ENCODE measurements around the gene MEIS2. TPM values are rescaled to one million over a fixed set of nuclear protein-coding genes. Genes with fewer than 3 reads are reported as not detected.

The MEIS2 gene
- total RNA-seq, 2 donors from 2014 or later: 7.1 to 9.7 TPM

DNA sequence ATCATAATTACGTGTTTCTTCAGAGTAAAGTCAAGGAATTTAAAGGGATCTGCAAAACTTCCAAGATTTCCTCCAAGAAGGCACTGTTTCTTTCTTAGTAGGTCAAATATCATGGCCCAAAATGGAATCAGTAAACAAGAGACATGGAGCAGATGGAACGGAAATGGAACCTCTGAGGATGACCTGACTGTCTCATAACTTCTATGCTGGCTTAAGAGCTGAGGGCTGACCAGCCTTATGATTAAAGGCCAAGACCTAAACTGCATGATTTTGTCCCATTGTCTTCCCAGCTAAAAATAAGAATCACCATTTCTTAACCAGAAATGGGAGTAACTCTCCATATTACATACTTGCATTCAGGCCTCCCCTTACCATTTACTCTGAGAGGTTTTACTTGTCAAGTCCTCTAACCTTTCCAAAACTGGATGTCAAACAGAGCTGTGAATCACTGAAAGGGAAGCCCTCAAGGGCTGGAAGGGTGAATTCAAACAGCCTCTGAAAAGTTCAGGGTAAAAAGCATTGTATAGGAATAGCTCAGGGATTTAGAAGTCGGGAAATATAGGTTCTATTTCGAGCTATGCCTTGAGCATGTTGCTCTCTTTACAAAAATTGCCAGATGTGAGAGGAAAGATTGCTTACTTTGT lies 103.7 kb downstream of the MEIS2 start:
- WGBS, 2 experiments (ENCODE audit: insufficient coverage in 1 of 2, insufficient read length in 1 of 2): 89 to 94% methylated on average over 4 of the region's 4 CpGs
- H3K27ac ChIP-seq (ENCODE audit: low read depth, low read length): no peak overlapping the region
- H3K4me3 ChIP-seq (ENCODE audit: low read length): no peak overlapping the region
- no peaks in the 10 kb centered on the region for H3K4me1 ChIP-seq (ENCODE audit: control insufficient read depth, insufficient read depth, low read length)
- Mint-ChIP-seq H3K27me3 (ENCODE audit: insufficient read depth) (peaks cover 2% of the 10 kb centered on the region), H3K36me3 (ENCODE audit: low read depth) (no peaks in the 10 kb centered on the region), H3K4me1 (peaks cover 18% of the 10 kb centered on the region), H3K27ac (no peak overlapping the region), H3K4me3 (no peak overlapping the region), H3K9me3 (no peaks in the 10 kb centered on the region)
- no peaks in the 10 kb centered on the region for H3K36me3 ChIP-seq (ENCODE audit: control insufficient read depth, insufficient read depth, low read length)
- H3K27me3 ChIP-seq (ENCODE audit: control insufficient read depth, insufficient read depth, low read length, poor library complexity, severe bottlenecking): no peaks in the 10 kb centered on the region
- TF ChIP-seq, protein P1, sequence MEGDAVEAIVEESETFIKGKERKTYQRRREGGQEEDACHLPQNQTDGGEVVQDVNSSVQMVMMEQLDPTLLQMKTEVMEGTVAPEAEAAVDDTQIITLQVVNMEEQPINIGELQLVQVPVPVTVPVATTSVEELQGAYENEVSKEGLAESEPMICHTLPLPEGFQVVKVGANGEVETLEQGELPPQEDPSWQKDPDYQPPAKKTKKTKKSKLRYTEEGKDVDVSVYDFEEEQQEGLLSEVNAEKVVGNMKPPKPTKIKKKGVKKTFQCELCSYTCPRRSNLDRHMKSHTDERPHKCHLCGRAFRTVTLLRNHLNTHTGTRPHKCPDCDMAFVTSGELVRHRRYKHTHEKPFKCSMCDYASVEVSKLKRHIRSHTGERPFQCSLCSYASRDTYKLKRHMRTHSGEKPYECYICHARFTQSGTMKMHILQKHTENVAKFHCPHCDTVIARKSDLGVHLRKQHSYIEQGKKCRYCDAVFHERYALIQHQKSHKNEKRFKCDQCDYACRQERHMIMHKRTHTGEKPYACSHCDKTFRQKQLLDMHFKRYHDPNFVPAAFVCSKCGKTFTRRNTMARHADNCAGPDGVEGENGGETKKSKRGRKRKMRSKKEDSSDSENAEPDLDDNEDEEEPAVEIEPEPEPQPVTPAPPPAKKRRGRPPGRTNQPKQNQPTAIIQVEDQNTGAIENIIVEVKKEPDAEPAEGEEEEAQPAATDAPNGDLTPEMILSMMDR (conservative IDR thresholded peaks at IDR 0.05): no peak
- no peak overlapping the region for H3K9ac ChIP-seq (ENCODE audit: extremely low read depth, low read length, poor library complexity, severe bottlenecking)
- H3K9me3 ChIP-seq (ENCODE audit: control insufficient read depth, low read length): no peaks in the 10 kb centered on the region
- no peak for DNase-seq

DNA sequence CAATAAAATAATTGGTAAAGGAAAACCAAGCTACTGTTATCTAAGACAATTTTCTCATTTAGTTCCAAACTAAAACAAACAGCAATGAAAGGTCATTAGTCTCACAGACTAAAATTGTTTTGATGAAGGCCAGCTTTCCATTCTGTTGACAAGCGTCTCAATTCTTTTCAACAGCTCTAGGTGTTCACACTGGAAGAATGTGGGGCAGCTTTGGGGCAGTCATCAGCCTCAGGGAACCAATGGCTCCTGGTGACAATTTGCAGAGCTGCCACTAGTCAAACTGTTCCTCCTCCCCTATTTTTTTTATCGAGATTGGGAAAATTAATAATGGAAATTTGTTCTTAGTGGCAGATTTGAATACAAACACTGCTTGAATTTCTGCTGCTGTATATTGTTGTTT lies 104.2 kb downstream of the MEIS2 start:
- no peak overlapping the region for H3K4me3 Mint-ChIP-seq
- Histone ChIP-seq H3K27me3 (ENCODE audit: control insufficient read depth, insufficient read depth, low read length, poor library complexity, severe bottlenecking) (no peaks in the 10 kb centered on the region), H3K27ac (ENCODE audit: low read depth, low read length) (no peak overlapping the region), H3K4me1 (ENCODE audit: control insufficient read depth, insufficient read depth, low read length) (no peaks in the 10 kb centered on the region), H3K36me3 (ENCODE audit: control insufficient read depth, insufficient read depth, low read length) (no peaks in the 10 kb centered on the region), H3K9me3 (ENCODE audit: control insufficient read depth, low read length) (no peaks in the 10 kb centered on the region), H3K4me3 (ENCODE audit: low read length) (no peak overlapping the region), H3K9ac (ENCODE audit: extremely low read depth, low read length, poor library complexity, severe bottlenecking) (no peak overlapping the region)
- H3K27me3 Mint-ChIP-seq (ENCODE audit: insufficient read depth): peaks cover 2% of the 10 kb centered on the region
- peaks cover 18% of the 10 kb centered on the region for H3K4me1 Mint-ChIP-seq
- DNase-seq: no peak
- TF ChIP-seq, protein P1 (conservative IDR thresholded peaks at IDR 0.05): no peak
- H3K9me3 Mint-ChIP-seq: no peaks in the 10 kb centered on the region
- H3K27ac Mint-ChIP-seq: no peak overlapping the region
- 94 to 100% methylated on average over 1 to 2 of the region's 2 CpGs for WGBS, 2 experiments (ENCODE audit: insufficient coverage in 1 of 2, insufficient read length in 1 of 2)
- H3K36me3 Mint-ChIP-seq (ENCODE audit: low read depth): no peaks in the 10 kb centered on the region

DNA sequence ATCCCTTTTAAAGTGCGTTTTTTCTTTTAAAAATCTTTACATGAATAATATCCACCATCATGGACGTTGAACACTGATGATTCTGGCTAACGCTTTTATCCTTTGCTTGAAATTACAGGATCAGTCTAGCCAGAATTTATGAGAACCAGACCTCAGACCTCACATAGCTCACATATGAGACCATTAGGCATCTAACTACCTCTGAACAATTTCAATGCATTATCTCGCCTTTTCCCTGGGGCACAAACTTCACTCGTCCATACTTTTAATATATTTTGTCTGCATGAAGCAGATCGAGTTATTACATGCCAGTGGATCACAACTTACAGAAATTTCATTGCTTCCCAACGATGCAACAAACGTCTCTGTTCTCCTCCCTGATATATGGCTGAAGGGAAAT lies 105.6 kb downstream of the MEIS2 start:
- no peak for DNase-seq
- 92 to 96% methylated on average over 3 to 8 of the region's 8 CpGs for whole genome bisulfite sequencing, 2 experiments (ENCODE audit: insufficient coverage in 1 of 2, insufficient read length in 1 of 2)
- no peaks in the 10 kb centered on the region for H3K9me3 Mint-ChIP-seq

More for the DNA sequence above, 105.6 kb downstream of the MEIS2 start:
- H3K4me1 ChIP-seq (ENCODE audit: control insufficient read depth, insufficient read depth, low read length): no peaks in the 10 kb centered on the region
- no peak overlapping the region for H3K27ac ChIP-seq (ENCODE audit: low read depth, low read length)
- no peak overlapping the region for H3K9ac ChIP-seq (ENCODE audit: extremely low read depth, low read length, poor library complexity, severe bottlenecking)
- no peak overlapping the region for H3K27ac Mint-ChIP-seq
- no peaks in the 10 kb centered on the region for H3K27me3 ChIP-seq (ENCODE audit: control insufficient read depth, insufficient read depth, low read length, poor library complexity, severe bottlenecking)
- H3K4me3 ChIP-seq (ENCODE audit: low read length): no peak overlapping the region
- H3K27me3 Mint-ChIP-seq (ENCODE audit: insufficient read depth): peaks cover 2% of the 10 kb centered on the region
- no peaks in the 10 kb centered on the region for H3K9me3 ChIP-seq (ENCODE audit: control insufficient read depth, low read length)
- no peaks in the 10 kb centered on the region for H3K36me3 Mint-ChIP-seq (ENCODE audit: low read depth)
- TF ChIP-seq, protein P1 (conservative IDR thresholded peaks at IDR 0.05): no peak
- peaks cover 11% of the 10 kb centered on the region for H3K4me1 Mint-ChIP-seq
- no peak overlapping the region for H3K4me3 Mint-ChIP-seq
- no peaks in the 10 kb centered on the region for H3K36me3 ChIP-seq (ENCODE audit: control insufficient read depth, insufficient read depth, low read length)
